ENCODE data around the gene DMBT1.

The DMBT1 gene

DNA sequence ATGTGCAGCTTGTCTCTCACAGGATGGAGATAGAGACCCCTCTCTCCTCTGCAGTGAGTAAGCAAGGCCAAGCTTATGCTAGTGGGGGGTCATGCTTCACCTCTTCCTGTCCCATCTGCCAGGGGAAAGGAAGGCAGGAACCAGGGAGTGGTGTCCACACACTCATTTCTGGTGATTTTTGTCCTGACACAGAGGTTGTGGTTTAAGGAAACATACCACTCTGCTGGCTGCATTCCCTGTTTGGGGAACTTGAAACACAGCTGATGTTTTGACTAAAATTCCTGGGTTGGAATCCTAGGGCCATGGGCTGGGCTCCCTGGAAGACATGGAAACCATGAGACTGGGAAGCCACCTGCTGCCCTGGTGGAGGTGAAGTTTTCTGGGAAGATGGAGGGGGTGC lies 117.7 kb downstream of the DMBT1 start:
- no peak for DNase-seq

- DNase-seq: no peak
Measured at GRCh38 chr10:122682522-122682921, 122.0 kb downstream of the DMBT1 start.

DNA sequence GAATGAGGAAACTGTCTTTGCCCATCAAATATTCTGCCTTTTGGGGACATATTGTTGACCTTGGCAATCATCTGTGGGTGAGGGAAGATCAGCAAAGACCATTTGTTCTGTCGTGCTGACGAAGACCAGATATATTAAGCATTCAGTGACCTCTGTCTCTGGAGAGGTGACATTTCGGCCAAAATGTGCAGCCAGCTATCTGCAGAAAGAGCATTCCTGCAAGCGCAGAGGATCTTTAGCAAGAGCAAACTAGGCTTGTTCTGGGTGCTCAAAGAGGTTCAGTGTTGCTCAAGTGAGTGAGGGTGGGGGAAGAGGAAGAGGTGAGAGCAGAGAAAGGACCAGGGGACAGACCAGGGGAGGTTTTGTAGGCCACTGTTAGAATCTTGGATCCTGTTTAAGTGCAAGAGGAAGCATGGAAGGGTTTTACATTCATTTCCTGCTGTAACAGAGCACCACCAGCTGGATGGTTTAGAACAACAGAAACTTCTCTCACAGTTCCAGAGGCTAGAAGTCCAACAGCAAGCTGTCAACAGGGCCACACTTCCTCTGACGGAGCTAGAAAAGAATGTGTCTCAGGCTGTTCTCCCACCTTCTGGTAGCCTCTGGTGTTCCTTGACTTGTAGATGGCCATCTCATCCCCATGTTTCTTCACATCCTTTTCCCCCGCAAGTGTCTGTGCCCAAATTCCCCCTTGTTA lies 127.9 kb downstream of the DMBT1 start:
- DNase-seq: no peak

DNA sequence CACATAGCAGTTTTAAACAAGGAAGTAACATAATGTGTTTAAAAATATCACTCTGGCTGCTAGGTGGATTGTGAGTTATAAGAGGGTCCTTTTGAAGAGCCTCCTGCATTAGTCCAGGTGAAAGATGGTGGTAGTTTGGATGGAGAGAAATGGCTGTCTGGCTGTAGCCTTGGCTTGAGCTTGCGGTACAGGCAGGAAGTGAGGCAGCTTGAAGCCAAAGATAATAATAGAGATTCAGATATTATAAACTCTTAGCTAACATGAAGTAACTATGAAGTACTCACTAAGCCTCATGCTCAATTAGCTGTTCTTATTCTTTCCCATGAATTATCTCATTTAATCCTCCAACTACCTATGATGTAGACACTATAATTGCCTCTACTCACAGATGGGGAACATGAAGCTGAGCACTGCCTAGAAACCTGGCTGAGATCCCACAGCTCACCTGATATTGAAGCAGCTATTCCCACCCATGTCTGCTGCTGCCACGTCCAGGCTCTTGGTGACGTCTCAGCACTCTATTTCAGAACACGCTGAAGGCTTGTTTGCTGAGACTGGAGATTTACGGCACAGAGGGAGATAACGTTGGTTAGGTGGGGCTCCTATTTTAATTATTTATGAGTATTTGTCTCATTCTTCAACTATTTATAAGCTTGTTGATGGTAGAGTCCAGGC lies 128.7 kb downstream of the DMBT1 start:
- DNase-seq: no peak

DNA sequence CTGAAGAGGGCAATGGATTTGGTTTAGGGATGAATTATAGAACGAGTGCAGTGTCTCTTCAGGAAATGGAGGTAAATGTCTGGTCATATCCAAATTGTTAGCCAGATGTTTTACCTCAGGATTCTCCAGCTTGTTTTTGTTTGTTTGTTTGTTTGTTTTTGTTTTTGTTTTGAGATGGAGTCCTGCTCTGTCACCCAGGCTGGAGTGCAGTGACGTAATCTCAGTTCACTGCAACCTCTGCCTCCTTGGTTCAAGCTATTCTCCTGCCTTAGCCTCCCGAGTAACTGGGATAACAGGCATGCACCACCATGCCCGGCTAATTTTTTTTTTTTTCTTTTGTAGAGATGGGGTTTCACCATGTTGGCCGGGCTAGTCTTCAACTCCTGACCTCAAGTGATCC lies 132.2 kb downstream of the DMBT1 start:
- DNase-seq: no peak
